ENCODE measurements around the gene KCND1.

The KCND1 gene

DNA sequence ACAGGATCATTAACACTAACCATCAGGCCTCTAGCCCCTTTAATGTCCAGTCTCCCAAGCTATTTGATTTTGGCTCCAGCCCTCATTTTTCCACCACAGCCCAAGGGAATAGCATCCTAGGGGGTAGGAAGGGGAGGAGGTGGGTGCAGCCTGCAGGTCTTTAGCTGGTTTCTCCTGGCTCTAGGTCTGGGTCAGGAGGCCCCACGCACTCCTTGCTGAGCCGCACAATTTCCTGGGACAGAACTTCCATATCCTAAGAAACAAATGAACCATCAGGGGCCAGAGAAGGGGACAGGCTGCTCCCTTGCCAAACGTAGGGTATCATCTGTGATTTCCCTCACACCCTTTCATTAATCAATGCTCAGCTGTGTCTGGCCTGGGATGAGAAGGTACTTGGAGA is 2.4 kb upstream of the KCND1 start:
- no peak for DNase-seq

DNA sequence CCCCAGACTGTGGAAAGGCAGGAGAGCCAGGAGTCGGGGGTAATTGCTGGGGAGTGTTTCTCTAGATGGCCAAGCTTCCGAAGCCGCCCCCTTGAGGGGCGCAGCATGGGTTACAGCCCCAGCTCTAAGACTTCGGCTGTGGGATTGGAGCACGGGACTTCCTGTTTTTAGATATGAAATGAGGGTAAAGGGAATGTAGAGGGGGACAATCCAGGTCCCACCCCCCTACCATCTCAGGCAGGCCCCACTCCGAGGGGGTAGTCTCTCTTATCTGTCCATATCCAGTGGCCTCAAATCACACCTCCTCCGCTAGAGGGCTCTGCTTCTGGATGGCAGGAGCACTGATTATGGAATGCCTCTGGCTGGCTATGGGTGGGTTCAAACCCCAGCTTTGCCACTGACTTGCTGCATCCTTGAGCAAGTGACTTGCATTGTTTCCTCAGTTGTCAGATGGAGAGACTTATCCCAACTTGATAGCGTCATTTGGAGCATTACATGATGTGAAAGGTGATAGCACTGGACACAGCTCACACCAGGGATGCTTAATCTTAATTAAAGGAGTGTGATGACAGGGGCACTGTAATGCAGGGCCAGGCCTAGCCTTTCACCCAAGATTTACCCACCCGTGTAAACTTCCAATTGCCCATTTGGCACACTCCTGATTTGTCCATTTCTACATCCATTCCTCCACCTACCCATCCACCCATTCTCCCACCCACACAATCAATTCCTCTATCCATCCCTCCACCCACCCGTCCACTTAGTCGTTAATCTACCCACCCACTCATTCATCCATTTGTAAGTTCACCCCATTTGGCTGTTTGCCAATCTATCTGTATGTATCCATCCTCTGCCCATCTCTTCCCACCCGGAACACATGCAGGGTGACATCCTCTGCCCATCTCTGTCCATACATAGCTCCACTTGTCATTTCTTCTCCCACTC is 848 bp upstream of the KCND1 start:
- DNase-seq: no peak

DNA sequence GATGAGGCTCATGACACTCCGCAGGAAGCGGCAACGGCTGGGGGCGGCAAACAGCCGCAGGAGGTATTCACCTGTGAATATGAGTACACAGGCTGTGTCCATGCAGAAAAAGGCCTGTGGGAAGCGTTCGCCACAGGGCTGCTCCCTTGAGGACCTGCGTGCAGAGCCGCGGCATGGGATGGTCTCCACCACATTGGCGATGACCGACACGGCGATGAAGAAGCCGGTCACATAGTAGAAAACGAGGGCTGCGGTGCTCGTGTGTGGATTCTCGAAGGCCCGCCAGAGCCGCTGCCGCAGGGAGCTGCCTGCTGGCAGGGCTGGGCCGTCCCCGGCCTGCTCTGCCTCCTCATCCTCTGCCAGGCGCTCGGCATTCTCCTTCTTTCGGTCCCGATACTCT is 2.2 kb downstream of the KCND1 start:
- no peak for DNase-seq

DNA sequence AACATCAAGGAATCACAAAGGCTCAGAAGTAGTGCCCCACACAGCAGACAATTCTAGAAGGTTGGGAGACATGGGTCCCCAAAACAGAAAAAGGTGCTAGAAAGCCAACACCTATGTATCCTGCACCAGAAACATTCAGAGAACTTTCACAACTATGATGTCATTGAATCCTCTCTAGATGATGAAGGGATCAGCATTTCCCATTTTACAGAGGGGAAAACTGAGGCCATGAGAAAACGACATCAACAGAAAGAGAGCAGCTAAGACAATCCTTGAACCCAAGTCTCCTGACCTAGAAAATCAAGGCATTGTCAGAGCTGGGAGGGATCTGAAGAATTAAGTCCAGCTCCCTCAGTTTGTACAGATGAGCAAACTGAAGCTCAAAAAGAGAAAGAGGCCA is 3.3 kb downstream of the KCND1 start:
- no peak for DNase-seq

DNA sequence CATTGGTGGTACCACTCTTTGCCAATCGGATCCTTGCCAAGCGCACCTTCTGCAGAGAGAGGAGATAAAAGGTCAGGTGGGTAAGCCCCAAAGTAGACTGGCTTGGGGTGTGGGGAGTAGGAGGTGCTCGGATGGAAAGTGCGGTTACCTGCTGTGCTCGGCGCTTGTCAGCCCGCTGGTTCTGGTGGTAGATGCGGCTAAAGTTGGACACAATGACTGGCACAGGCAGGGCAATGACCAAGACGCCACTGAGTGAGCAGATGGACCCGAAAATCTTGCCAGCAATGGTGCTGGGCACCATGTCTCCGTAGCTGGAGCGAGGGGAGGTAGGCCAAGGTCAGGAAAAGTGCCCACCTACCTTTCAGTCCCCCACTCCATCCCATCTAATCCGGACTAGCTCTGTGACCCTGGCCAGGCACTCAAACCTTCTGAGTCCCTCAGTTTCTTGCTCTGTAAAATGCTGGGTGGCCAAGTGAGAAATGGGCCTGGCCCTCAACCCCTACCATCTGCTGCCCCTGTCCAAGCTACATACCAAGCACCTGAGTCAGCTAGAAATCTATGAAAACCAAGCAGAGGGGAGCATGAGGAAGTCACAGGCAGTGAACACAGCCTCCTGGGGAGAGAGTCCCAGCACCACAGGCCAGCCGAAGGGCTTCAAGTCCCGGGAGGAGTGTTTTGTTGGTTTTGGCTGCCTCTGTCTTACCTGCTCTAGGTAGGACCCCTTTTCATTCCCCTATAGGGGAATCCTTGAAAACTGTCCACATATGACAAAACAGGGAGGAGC is 4.7 kb downstream of the KCND1 start:
- no peak for DNase-seq

DNA sequence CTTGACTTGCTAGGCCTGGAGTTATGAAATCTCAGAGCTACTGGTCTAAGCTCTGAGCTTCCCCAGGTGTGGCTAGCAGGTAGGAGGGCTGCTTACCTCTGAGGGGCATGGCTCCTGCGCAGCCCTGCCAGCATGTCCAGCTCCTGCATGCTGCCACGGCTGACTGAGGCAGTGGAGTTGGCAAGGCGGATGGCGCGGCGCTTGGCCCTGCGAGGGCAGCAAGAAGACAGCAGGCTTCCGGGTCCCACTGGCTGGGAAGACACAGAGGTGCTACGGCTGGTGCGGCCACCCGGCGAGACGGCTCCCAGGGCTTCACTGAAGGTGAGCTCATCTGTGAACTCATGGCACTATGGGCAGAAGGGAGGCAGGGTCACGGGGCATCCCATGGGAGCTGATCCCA is 5.7 kb downstream of the KCND1 start:
- no peak for DNase-seq

DNA sequence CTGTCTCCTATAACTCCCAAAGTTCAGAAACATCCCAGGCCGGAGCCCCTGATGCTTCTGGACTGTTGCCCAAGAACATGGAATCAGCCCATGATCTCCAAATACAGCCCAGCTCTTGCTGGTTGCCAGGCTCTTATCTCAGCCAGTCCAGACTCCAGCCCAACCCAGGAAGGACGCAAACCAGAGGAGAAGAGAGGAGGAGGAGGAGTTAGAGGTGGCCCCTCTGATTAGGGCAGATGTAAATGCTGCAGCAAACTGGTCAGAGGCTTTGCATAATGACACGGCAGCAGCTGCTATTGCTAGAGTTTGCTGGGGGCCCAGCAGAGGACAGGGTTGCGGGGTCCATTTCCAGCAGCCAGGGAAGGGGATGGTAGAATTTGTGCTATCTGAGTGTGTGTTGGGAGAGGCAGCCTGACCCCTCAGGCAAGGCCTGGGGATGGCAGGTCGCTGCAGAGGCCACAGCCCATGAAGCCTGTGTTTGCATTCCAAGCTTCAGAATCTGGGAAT is 10.0 kb downstream of the KCND1 start:
- DNase-seq: no peak

DNA sequence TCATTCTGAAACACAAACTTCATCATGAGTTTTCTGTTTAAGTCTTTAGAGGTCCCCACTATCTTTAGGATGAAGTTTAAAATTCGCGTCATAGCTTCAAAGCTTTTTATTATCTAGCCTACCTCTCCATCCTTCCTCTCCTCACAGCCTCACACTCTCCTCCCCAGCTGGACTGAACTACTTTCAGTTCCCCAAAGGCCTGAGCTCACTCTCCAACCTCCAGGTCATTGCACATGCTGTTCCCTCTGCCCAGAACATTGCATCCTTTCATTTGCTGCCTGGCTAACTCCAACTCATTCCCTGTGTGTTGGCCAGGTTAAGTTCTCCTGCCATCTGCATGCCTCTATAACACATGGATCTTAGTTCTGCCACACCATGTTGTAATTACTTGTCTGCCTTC is 11.4 kb downstream of the KCND1 start:
- no peak for DNase-seq

DNA sequence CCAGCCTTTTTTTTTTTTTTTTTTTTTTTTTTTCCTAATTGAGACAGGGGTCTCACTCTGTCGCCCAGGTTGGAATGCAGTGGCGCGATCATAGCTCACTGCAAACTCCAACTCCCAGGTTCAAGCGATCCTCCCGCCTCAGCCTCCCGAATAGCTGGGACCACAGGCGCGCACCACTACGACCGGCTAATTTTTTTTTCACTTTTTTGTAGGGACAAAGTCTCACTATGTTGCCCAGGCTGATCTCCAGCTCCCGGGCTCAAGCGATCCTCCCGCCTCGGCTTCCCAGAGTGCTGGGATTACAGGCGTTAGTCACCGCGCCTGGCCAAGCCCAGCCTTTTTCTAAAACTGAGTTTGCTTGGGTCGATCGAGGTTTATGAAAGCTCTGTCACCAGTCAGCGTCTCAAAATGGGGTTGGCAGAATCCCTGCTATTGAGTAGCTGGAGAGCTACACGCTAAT is 13.0 kb downstream of the KCND1 start:
- DNase-seq: no peak

DNA sequence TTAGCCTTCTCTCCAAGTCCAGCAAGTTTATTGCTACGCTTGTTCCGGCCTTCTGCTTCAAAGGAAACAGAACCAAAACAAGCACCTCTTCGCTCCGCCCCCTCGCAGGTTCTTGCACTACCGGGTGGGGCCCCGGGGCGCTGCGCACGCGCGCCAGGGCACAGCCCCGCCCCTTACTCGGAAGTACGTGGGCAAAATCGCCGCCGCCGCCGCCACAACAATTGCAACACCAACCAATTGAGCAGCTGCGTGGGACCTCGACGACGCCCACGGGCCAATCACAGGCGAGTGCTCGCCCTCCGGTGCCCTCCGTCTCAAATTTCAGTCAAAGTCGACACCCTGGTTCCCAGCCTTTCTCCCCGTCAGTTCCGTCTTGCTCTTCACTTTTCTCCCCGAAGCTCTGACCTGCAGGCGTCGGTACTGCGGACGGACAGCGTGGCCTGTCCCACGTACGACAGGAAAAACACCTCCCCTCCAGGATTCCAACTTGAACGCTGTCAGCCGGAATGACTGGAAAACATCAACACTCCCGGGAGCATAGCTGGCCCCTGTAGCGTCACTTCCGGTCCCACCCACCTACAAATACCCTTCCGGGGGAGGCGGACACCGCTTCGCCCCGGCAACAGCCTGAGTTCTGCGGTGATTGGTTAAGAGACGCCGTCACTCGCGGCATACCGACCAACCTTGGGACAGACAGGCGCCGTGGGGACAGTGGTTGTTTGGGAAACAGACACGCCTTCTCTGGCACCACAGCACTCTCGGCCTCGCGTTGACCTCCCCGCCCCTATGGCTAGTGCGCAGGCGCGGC is 13.6 kb downstream of the KCND1 start:
- peak; percentile 91 for DNase-seq

DNA sequence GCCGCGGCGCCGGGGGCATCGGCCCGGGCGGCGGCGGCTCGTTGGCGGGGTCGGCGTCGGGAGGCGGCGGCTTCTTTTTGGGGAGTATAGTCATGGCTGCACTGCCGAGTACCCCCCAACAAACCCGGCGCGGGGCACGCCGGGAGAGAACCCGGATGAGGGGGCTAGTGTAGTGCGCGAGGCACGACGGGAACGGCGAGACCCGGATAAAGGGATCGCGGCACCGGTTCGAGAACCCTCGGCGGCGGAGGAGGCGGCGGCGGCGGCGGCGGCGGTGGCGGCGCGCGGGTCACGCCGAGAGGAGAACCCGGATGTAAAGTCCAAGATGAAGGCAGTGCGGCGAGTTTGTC is 14.2 kb downstream of the KCND1 start, which contains the start of gene OTUD5:
Gene OTUD5 (minus strand): TSS at position 131 of the 350 bp plus-strand sequence. CDS start 37 bp downstream, at position 94.
- DNase-seq: peak; percentile 58

DNA sequence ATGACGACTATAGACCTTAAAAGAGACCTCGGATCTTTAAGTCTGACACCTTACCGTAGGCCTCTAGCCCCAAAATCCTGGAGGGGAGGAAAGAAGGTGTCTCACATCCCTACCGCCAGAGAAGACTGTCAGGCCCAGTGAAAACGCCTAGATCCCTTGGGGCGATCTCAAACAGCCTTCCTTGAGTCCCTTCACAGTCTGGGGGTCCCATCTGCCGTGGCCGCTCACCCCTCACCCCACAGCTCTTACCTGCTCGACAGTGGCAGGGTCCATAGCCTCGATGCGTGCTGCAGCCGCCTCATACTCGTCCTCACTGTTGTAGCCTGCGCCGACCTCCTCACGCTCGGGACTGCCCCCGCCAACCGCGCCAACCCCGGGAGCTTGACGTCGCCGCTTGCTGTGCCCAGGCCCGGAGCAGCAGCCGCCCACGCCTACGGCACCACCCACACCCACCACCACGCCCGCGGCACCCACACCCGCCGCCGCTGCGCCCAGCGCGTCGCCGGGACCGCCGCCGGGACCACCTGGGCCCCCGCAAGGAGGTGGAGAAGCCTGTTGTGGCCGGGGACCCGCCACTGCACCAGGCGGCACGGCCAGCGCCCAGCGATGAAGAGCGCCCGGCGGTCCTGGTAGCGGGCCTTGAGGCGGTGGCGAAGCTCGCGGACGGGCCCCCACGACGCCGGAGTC is 14.8 kb downstream of the KCND1 start:
- no peak for DNase-seq

DNA sequence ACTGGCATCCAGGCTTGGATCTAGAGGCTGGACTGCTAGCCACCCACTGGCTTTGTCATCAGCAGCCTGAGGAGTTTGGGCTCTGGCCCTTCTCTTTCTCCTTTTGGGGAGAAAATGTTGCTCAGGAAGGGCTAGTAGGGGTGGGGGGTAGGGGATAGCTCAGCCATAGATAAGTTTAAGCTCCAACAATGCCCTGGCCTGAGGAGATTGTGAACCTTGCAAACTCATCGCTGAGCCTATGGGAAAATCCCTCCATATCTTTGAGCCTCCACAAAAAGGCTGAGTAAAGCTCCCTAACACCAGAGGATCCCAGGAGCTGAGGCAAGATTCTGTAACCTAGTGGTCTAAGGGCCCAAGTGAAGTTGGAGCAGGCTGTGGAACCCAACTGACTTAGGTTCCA is 23.1 kb downstream of the KCND1 start:
- no peak for DNase-seq

DNA sequence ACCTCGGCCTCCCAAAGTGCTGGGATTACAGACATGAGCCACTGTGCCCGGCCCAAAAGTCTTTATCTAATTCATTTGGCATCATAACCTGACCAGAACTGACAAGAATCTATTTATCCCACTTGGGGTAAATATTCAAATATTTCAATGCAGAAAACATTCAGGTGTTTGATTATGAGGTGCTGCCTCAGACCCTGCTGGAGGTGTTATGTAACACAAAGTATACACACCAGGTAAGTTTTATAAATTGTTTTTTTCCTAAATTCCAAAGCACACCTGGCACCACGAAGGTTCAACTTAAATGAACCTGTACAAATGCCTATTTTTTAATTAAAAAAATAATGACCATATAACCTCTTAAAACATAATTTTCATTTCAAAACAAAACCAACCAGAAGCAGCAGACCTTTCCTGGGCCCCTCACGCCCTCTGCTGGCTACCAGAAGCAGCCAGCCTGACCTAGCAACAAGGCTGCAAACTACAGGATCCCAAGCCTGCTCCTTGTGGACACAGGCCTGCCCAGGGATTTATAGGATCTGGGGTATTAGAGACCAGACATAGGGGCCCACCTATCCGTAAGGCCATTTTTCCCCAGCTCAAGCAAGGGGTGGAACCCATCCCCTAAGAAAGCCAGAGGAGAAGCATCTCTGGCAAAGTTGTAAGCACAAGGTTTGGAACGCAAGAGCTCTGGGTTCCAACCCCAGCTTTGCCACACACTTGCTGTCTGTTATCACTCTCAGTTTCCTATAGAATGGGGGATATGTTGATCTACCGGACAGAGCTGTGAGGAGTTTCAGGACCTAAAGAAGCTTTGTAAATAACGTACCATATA is 25.9 kb downstream of the KCND1 start:
- DNase-seq: peak; percentile 4

DNA sequence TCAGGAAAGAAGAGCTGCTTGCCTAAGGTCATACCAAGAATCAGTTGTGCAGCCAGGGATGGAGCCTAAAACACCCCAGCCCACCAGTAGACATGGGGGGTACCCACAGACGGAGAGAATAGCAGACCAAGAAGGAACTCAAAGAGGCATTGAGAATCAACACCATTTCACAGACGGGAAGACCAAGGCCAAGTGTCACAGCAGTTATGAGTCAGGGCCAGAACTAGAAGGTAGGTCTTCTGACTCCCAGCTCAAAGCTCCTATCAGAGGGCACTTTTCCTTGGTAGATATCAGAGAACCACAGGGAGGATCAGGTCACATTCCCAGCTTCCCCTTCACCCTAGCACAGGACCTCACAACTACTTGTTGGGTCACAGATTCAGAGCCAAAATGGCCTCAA is 28.7 kb downstream of the KCND1 start:
- no peak for DNase-seq

DNA sequence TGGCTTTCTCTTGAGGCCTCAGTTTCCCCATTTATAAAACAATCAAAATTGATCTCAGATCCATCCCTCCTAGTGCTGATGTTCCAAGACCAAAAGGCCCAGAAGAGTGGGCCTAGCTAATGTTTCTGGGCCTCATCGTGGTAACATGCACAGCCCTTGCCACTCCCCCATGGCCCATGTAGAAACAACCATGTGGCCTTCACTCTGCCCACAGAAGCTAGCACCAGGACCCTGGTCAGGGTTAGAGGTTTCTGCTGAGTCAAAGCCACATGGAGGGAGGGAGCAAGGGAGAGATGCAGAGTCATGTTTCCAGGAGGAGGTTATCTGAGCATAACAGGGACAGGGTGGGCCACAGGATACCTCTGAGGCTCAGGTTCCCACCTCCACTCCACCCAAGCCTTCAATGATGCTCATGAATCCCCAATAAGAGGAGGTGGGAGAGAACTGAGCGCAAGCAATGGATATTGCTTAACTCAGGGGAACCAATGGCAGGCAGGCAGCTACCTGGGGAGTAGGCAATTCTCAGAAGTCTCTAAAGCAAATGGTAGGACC is 31.2 kb downstream of the KCND1 start:
- no peak for DNase-seq

DNA sequence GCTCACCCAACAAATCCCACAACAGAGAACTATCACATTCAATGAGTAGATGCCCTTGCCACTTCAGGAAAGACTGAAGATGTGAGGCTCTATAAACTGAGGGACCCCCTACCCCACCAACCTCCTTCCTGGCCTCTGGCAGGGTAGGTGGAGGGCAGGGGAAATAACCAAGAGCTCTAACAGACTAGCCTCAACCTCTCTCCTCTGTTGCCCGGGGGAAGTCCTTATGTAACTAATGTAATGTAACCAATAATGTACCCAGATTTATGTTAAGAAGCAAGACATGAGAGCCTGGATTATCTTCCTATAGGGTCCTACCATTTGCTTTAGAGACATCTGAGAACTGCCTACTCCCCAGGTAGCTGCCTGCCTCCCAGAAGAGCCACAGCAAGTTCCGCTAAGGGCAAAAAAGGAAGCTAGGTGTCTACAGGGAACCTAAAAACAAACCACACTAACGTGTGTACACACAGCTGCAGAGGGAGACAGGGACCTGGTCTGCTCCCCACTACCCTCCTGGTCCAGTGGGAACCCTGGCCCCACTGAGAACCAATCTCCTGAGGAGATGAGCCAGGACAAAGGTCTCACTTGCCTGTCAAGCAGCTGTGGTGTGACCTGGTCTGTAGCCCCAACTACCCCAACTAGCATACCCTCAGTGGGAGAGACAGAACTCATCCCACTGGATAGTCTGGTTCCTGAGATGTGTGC is 32.0 kb downstream of the KCND1 start:
- DNase-seq: no peak

DNA sequence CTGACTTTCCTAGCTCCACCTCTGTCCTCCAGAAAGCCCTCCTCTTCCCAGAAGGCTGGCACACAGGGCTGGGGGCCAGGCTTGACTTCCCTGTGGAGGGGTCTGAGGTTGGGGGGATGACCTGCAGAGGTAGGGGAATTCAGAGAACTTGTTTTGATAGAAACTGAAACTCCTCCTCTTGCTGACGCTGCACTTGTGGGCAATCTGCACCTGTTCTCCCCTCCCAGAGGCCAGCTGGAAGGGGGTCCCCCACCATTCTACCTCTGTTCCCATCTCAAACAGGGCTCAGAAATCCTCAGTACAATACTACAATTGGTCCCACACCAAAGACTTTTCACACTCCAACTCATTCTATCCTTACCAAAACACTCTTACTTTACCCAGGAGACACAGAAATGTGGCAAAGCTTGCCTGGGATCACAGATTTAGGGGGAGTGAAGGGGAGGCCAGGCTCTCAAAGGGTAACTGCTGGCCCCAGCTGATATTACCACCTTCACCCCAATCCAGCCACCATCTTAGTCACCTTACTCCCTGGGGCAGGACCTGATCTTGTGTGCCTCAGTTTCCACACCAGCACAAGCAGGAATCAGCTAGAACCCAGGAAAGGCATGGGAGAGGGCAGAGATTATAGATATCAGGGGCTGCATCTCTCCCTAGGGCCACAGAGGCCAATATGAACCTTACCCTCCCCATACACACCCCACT is 32.8 kb downstream of the KCND1 start:
- DNase-seq: no peak

DNA sequence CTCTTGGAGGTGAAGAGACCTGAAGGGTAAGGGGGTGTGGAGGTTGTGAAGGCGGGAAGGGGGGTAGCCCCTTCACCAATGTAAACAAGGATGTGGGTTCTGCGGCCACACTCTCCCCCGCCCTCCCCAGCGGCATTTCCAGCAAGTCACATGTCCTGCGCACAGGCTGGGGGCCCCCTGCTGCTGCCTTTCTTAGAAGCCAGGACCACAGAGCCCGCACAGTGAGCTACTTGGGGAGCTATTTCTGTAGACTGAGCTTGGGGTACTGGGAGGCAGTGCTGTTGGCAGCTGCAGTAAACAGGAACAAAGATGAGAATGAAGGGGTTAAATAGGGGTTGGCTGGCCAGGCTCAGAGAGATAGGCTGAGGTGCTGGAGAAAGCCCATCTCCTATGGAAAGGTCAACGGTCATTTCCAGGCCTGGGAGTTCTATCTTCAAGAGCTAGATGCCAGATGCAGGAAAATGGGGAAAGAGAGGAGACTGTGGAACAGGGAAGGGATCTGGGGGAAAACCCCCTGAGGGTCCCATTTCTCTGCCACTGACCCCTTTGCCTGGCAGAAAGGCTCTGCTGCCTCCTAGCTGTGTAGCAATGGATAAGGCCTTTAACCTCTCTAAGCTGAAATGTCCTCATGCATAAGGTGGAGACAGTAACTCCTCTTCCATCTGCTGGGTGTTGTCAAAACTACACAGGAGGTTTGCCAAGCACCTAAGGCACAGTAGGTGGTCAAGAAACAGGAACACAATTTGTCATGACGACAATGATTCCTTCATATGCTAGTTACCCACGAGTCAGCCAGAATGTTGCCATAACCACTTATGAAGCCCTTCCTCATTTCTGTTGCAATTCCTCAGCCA is 34.4 kb downstream of the KCND1 start:
- DNase-seq: no peak
